Heart right ventricle (tissue), 16 donors: Measurements from ENCODE around the gene E4F1. TPM values are rescaled to one million over a fixed set of nuclear protein-coding genes. Genes with fewer than 3 reads are reported as not detected.

Source experiments
- ATAC-seq, 8 donors: fragments of 200-7000 bp; cut with Tn5 transposase; one replicate each; pipeline ENCODE4 v1.9.1; 2020; ENCODE audit warnings: mild to moderate bottlenecking in 8 of 8, moderate library complexity in 8 of 8, moderate number of reproducible peaks in 1 of 8
- DNase-seq, 2 donors: peaks; one replicate each; pipeline ENCODE4 v3.0.0-alpha.2; 2020
- H3K27ac ChIP-seq, 10 donors: fragments of 200-600 bp; sonication (generic) in 2 of 10; one replicate each; pipeline versions ENCODE4 v1.5.0 to v1.8.0; 2020 to 2022; ENCODE audit warnings: mild to moderate bottlenecking in 3 of 10
- H3K27me3 ChIP-seq, 7 donors: fragments of 200-600 bp; one replicate each; pipeline ENCODE4 v1.8.0; 2021 to 2022; ENCODE audit warnings: mild to moderate bottlenecking in 2 of 7
- H3K36me3 ChIP-seq, 9 donors: fragments of 200-600 bp; sonication (generic) in 1 of 9; one replicate each; pipeline versions ENCODE4 v1.5.0 to v1.8.0; 2020 to 2022; ENCODE audit warnings: mild to moderate bottlenecking in 2 of 9
- H3K4me1 ChIP-seq, 9 donors: fragments of 200-600 bp; sonication (generic) in 1 of 9; one replicate each; pipeline versions ENCODE4 v1.5.0 to v1.8.0; 2020 to 2022; ENCODE audit warnings: mild to moderate bottlenecking in 4 of 9
- H3K4me3 ChIP-seq, 10 donors: fragments of 200-600 bp; sonication (generic) in 2 of 10; one replicate each; pipeline versions ENCODE4 v1.5.0 to v1.8.0; 2020 to 2022; ENCODE audit warnings: mild to moderate bottlenecking in 7 of 10, moderate library complexity in 2 of 10
- H3K9me3 ChIP-seq, 11 donors: fragments of 200-600 bp in 10 of 11; sonication (generic) in 2 of 11; one replicate each; pipeline versions ENCODE4 v1.5.0 to v1.8.0; 2013 to 2022; ENCODE audit warnings: mild to moderate bottlenecking in 2 of 11, control low read depth in 1 of 11, moderate library complexity in 1 of 11
- WGBS, 2 donors: extraction: QIAGEN DNeasy Blood & Tissue Kit; methylation state at CpG; one replicate each; pipeline ENCODE4 v1.1.7; 2013; ENCODE audit warnings: inconsistent platforms in 1 of 2; 5-methylcytosine and 5-hydroxymethylcytosine counted together
- intact Hi-C, 10 donors: fragments of 100-400 bp; cut with DNase I; formaldehyde crosslinking; loops; one replicate each; pipeline versions ENCODE4 v1.11.1 to v1.14.2; 2022
- polyA plus RNA-seq, 2 donors: library from polyadenylated mRNA; stranded (reverse); fragments of 200-250 nt; gene quantifications; one replicate each; pipeline ENCODE4 v1.2.3, GENCODE V29; 2013
- total RNA-seq, 10 donors: library from RNA; stranded (reverse); fragmentation: NEBNext Ultra II Directional in 3 of 10; extraction: Animal tissue kit (Norgen Biotek cat#: 25700) in 3 of 10; gene quantifications; one replicate each; pipeline versions ENCODE4 v1.2.1 to v1.2.4, GENCODE V29; 2021 to 2023
- TF ChIP-seq, protein P1 (sequence below), 9 donors: fragments of 200-600 bp; sonication (generic) in 2 of 9; IDR thresholded peaks; one replicate each; pipeline versions ENCODE4 v1.5.0 to v1.8.0; 2021 to 2022; ENCODE audit warnings: antibody characterized with exemption in 9 of 9, mild to moderate bottlenecking in 5 of 9, moderate library complexity in 1 of 9
- donor health status: Arrhythmogenic right ventricular cardiomyopathy.
- donor health status: ischemic (EF 13 %, LVEDD 7.1; RV severe dilation, severe dysfunction).
- donor health status: healthy with polysubstance abuse.
- donor health status: DM: no; HTN: yes; CAD: no.
- donor health status: DM: no; HTN: no; CAD: no.
- donor health status: ischemic (EF 25% LVEDD 6.9; RV normal size, moderate dysfunction).
- donor health status: ischemic (EF 25% LVEDD 5.7; RV mildly dilated, moderate dysfunction).
- donor health status: healthy.
- donor health status: DM: yes; HTN: yes; CAD: no.
- donor health status: Ischemic cardiomyopathy.
- donor health status: ischemic (EF 35%, LVEDD 5.7; RV mildly dilated, moderate dysfunction).
- donor health status: nonischemic (EF 11% LVEDD 7.7; RV severe dilation, severe dysfunction).
- donor health status: DM: yes; HTN: yes; CAD: no.
- donor health status: PGD.
- donor health status: ischemic (EF 29% LVEDD 5.4; RV normal size, mild dysfunction).
- donor health status: nonischemic (EF 23%, LVEDD 6.1; RV moderate dilation, normal function).

The E4F1 gene
- total and polyA plus RNA-seq, 12 donors = 8.4 to 34.8 (median 10.9) TPM

GRCh38 chr16:2175454-2175853 lies 47.9 kb upstream of the E4F1 start:
- Histone ChIP-seq H3K27me3 (peaks cover 0 to 3% (median 0%) of the 10 kb centered on the region in 7 donors), H3K4me3 (no peak overlapping the region), H3K9me3 (no peaks in the 10 kb centered on the region), H3K36me3 (peaks cover 0 to 77% (median 33%) of the 10 kb centered on the region in 9 donors), H3K27ac (no peak overlapping the region), H3K4me1 (no peaks in the 10 kb centered on the region)
- no peak for DNase-seq
- ATAC-seq = no peak
- TF ChIP-seq, protein P1, sequence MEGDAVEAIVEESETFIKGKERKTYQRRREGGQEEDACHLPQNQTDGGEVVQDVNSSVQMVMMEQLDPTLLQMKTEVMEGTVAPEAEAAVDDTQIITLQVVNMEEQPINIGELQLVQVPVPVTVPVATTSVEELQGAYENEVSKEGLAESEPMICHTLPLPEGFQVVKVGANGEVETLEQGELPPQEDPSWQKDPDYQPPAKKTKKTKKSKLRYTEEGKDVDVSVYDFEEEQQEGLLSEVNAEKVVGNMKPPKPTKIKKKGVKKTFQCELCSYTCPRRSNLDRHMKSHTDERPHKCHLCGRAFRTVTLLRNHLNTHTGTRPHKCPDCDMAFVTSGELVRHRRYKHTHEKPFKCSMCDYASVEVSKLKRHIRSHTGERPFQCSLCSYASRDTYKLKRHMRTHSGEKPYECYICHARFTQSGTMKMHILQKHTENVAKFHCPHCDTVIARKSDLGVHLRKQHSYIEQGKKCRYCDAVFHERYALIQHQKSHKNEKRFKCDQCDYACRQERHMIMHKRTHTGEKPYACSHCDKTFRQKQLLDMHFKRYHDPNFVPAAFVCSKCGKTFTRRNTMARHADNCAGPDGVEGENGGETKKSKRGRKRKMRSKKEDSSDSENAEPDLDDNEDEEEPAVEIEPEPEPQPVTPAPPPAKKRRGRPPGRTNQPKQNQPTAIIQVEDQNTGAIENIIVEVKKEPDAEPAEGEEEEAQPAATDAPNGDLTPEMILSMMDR (IDR thresholded peaks at IDR 0.05) = no peak
- WGBS, 2 donors = 89 to 95% methylated on average over 10 of the region's 10 CpGs
- intact Hi-C loops = no loop called here

- TF ChIP-seq, protein P1 (IDR thresholded peaks at IDR 0.05) = no peak
- H3K36me3 ChIP-seq = peaks cover 0 to 71% (median 33%) of the 10 kb centered on the region in 9 donors
Measured at GRCh38 chr16:2176047-2176446, 47.3 kb upstream of the E4F1 start.

GRCh38 chr16:2177101-2177500 lies 46.3 kb upstream of the E4F1 start:
- intact Hi-C loops = no loop called here
- ATAC-seq (no peak), DNase-seq (no peak)
- Histone ChIP-seq H3K36me3 (peaks cover 0 to 60% (median 31%) of the 10 kb centered on the region in 9 donors), H3K4me1 (no peaks in the 10 kb centered on the region), H3K9me3 (no peaks in the 10 kb centered on the region), H3K27ac (no peak overlapping the region), H3K27me3 (peaks cover 0 to 3% (median 0%) of the 10 kb centered on the region in 7 donors), H3K4me3 (no peak overlapping the region)
- TF ChIP-seq, protein P1 (IDR thresholded peaks at IDR 0.05) = no peak
- 91 to 92% methylated on average over 18 of the region's 18 CpGs for WGBS, 2 donors

More at GRCh38 chr16:2176047-2176446, 47.3 kb upstream of the E4F1 start:
- H3K4me1 ChIP-seq = no peaks in the 10 kb centered on the region
- no peaks in the 10 kb centered on the region for H3K9me3 ChIP-seq
- DNase-seq (no peak), ATAC-seq (no peak)
- no peak overlapping the region for H3K27ac ChIP-seq
- H3K4me3 ChIP-seq = no peak overlapping the region
- intact Hi-C loops = no loop called here
- 95% methylated on average over 23 of the region's 23 CpGs for WGBS, 2 donors
- peaks cover 0 to 3% (median 0%) of the 10 kb centered on the region in 7 donors for H3K27me3 ChIP-seq

DNA sequence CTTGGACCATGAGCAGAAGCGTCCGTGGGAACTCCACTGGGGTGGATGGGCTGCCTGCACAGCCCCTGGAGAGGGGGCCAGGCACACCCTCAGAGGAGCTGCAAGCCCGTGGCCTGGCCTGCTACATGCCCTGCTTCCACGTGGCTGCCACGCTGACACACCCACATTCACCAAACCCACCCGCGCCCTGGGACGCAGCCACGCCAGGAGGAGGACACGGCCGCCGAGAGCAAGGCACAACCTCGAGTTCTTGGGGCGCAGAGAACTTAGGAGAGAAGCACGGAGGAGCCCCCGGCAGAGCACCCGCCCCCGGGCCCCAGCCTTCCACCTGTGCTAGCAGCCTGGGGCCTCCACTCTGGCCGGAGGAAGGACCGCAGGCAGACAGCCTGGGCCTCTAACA lies 45.8 kb upstream of the E4F1 start:
- peaks cover 0 to 56% (median 31%) of the 10 kb centered on the region in 9 donors for H3K36me3 ChIP-seq
- TF ChIP-seq, protein P1 (IDR thresholded peaks at IDR 0.05) = no peak
- ATAC-seq (no peak), DNase-seq (no peak)
- H3K4me1 ChIP-seq = no peaks in the 10 kb centered on the region
- 96% methylated on average over 20 of the region's 20 CpGs for WGBS, 2 donors
- H3K27me3 ChIP-seq = peaks cover 0 to 3% (median 0%) of the 10 kb centered on the region in 7 donors
- H3K4me3 ChIP-seq = no peak overlapping the region
- H3K9me3 ChIP-seq = no peaks in the 10 kb centered on the region
- intact Hi-C loops = no loop called here
- H3K27ac ChIP-seq = no peak overlapping the region
